Astrocyte (in vitro differentiated cells and primary cell): ENCODE measurements around the gene MRPL20. TPM values are rescaled to one million over a fixed set of nuclear protein-coding genes. Genes with fewer than 3 reads are reported as not detected.

ENCODE experiments used
- DNase-seq: peaks from one replicate; pipeline ENCODE4 v3.0.0-alpha.2; 2010; ENCODE audit warnings: low read depth
- FAIRE-seq: peaks from 2 replicates; lab custom pipeline; 2011; peaks lifted over from hg19 to GRCh38; lab: Jason Lieb, UNC
- H2AFZ ChIP-seq: 2 replicates; pipeline ENCODE4 v1.6.0; 2012; ENCODE audit warnings: low read depth, low read length, inconsistent platforms
- H3K27ac ChIP-seq: 2 replicates; pipeline ENCODE4 v1.5.1; 2011; ENCODE audit warnings: low read depth, low read length, inconsistent platforms
- H3K27me3 ChIP-seq: 2 replicates; pipeline ENCODE4 v1.6.0; 2011; ENCODE audit warnings: low read length, inconsistent platforms; ENCODE audit not compliant: insufficient read depth
- H3K36me3 ChIP-seq: 2 replicates; pipeline ENCODE4 v1.5.1; 2011; ENCODE audit warnings: low read length, inconsistent platforms; ENCODE audit not compliant: insufficient read depth
- H3K4me1 ChIP-seq: 2 replicates; pipeline ENCODE4 v1.5.1; 2011; ENCODE audit warnings: low read length, inconsistent platforms; ENCODE audit not compliant: insufficient read depth
- H3K4me2 ChIP-seq: 2 replicates; pipeline ENCODE4 v1.6.0; 2012; ENCODE audit warnings: low read length, inconsistent platforms
- H3K4me3 ChIP-seq: 2 replicates; pipeline ENCODE4 v1.5.1; 2011; ENCODE audit warnings: low read depth, mild to moderate bottlenecking, low read length, inconsistent platforms; ENCODE audit not compliant: insufficient read depth
- H3K79me2 ChIP-seq: 2 replicates; pipeline ENCODE4 v1.6.0; 2012; ENCODE audit warnings: mild to moderate bottlenecking, low read length, inconsistent platforms; ENCODE audit not compliant: insufficient read depth
- H3K9ac ChIP-seq: 2 replicates; pipeline ENCODE4 v1.6.0; 2012; ENCODE audit warnings: mild to moderate bottlenecking, low read length, inconsistent platforms
- H3K9me3 ChIP-seq: 2 replicates; pipeline ENCODE4 v1.5.1; 2012; ENCODE audit warnings: low read depth, mild to moderate bottlenecking, low read length, inconsistent platforms; ENCODE audit not compliant: insufficient read depth
- H4K20me1 ChIP-seq: 2 replicates; pipeline ENCODE4 v1.6.0; 2012; ENCODE audit warnings: low read length, inconsistent platforms; ENCODE audit not compliant: insufficient read depth
- H3K27ac Mint-ChIP-seq: one replicate; pipeline ENCODE4 v1.8.0; 2021; ENCODE audit warnings: mild to moderate bottlenecking, mixed read lengths; ENCODE audit not compliant: unreplicated experiment
- H3K27me3 Mint-ChIP-seq: one replicate; pipeline ENCODE4 v1.8.0; 2021; ENCODE audit warnings: low read depth, mixed read lengths; ENCODE audit not compliant: unreplicated experiment
- H3K36me3 Mint-ChIP-seq: one replicate; pipeline ENCODE4 v1.8.0; 2021; ENCODE audit warnings: low read depth, mixed read lengths; ENCODE audit not compliant: unreplicated experiment
- H3K4me1 Mint-ChIP-seq: one replicate; pipeline ENCODE4 v1.8.0; 2021; ENCODE audit warnings: low read depth, mixed read lengths; ENCODE audit not compliant: unreplicated experiment
- H3K4me3 Mint-ChIP-seq: one replicate; pipeline ENCODE4 v1.8.0; 2021; ENCODE audit warnings: mild to moderate bottlenecking, moderate library complexity, mixed read lengths; ENCODE audit not compliant: unreplicated experiment
- H3K9me3 Mint-ChIP-seq: one replicate; pipeline ENCODE4 v1.8.0; 2021; ENCODE audit warnings: mild to moderate bottlenecking, mixed read lengths; ENCODE audit not compliant: unreplicated experiment
- EZH2 ChIP-seq: IDR thresholded peaks from 2 replicates; pipeline ENCODE4 v1.6.1; 2012; ENCODE audit warnings: mild to moderate bottlenecking, low read length, inconsistent platforms; ENCODE audit not compliant: insufficient read depth
- total RNA-seq: library from RNA; stranded (reverse); gene quantifications from 2 replicates; pipeline ENCODE4 v1.2.1, GENCODE V29; 2021
- TF ChIP-seq, protein P1 (sequence below): IDR thresholded peaks from 2 replicates; pipeline ENCODE4 v1.5.1; 2011; ENCODE audit warnings: low read depth, mild to moderate bottlenecking, inconsistent platforms, low read length, moderate library complexity; ENCODE audit not compliant: insufficient read depth

The MRPL20 gene
- total RNA-seq, 1 donor from 2014 or later = 88.5 TPM

DNA sequence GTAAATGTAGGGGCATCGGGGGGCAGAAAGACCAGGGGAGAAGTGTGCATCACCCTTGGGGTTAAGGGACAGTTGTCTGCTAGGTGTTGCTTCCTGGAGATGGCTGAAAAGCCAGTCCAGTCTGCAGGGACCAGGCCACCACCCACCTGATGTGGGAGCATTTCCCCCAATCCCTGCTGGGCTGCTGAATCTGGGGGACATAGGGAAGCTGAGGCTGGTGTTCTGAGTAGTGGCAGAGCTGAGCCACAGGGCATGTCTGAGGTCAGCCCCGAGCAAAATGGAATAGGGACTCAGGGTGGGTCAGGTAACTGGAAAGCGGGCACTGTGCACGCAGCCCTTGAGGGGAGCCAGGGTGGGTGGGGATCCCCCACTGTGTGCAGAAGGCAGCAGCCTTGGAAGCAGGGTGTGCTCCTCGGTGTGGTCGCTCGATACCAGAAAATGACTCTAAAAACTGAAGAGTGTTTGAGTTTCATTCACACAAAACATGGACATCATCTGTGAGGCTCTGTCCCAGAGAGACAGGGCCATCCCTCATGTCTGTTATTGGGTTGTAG, 5.6 kb downstream of the MRPL20 start:
- Mint-ChIP-seq H3K27ac (peak overlapping the region; percentile 90), H3K4me1 (peaks cover 40% of the 10 kb centered on the region), H3K4me3 (peak overlapping the region; percentile 92), H3K9me3 (no peaks in the 10 kb centered on the region), H3K27me3 (no peaks in the 10 kb centered on the region), H3K36me3 (peaks cover 21% of the 10 kb centered on the region)
- H3K4me1 ChIP-seq = peaks cover 40% of the 10 kb centered on the region
- H2AFZ ChIP-seq = no peak overlapping the region
- TF ChIP-seq EZH2 = no peak
- TF ChIP-seq, protein P1, sequence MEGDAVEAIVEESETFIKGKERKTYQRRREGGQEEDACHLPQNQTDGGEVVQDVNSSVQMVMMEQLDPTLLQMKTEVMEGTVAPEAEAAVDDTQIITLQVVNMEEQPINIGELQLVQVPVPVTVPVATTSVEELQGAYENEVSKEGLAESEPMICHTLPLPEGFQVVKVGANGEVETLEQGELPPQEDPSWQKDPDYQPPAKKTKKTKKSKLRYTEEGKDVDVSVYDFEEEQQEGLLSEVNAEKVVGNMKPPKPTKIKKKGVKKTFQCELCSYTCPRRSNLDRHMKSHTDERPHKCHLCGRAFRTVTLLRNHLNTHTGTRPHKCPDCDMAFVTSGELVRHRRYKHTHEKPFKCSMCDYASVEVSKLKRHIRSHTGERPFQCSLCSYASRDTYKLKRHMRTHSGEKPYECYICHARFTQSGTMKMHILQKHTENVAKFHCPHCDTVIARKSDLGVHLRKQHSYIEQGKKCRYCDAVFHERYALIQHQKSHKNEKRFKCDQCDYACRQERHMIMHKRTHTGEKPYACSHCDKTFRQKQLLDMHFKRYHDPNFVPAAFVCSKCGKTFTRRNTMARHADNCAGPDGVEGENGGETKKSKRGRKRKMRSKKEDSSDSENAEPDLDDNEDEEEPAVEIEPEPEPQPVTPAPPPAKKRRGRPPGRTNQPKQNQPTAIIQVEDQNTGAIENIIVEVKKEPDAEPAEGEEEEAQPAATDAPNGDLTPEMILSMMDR = no peak
- peaks cover 33% of the 10 kb centered on the region for H3K36me3 ChIP-seq
- peaks cover 42% of the 10 kb centered on the region for H4K20me1 ChIP-seq
- H3K4me2 ChIP-seq = peak overlapping the region; percentile 98
- H3K4me3 ChIP-seq = no peak overlapping the region
- no peaks in the 10 kb centered on the region for H3K9me3 ChIP-seq
- FAIRE-seq (no peak), DNase-seq (no peak)
- no peaks in the 10 kb centered on the region for H3K27me3 ChIP-seq
- H3K27ac ChIP-seq = no peak overlapping the region
- peaks cover 86% of the 10 kb centered on the region for H3K79me2 ChIP-seq
- peak overlapping the region; percentile 94 for H3K9ac ChIP-seq

DNA sequence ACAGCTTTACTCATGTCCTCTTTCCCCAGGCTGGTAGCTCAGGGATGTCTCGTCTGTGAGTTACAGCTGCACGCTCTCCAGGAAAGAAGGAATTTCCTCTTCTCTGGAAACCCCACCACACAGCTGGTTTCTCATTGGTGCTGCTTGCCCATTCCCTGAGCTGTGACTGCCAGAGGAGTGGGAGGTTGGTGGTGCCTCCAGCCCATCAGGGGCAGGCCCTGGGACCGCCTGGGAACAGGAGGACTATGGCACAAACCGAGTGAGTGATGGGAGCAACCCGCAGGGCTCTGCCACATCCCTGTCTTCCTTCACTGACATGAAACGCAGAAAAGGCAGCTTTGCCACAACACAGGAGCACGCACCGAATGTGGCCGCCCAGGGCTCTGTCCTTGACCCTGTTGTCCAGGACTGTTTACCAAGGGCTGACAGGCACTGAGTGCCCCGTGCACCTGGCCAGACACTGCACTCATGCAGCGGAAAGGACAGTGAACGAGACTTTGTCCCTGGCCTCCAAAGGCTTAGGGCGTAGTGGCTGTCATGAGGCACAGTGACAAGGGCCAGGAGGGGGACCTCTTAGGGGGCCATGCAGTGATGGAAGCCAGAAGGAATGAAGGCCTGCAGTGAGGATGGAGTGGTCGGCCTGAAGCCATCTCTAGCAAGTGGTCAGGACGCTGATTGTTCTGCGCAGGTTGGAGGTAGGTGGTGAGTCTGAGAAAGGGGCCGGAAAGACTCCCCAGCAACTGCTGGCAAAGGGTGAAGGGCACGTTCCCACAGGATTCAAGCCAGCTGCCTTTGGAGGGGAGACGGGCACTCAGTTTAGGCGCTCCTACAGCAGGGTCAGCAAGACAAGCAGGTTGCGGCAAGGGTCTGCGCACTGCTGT, 6.3 kb downstream of the MRPL20 start:
- Histone ChIP-seq H3K27me3 (no peaks in the 10 kb centered on the region), H2AFZ (no peak overlapping the region), H3K4me2 (peak overlapping the region; percentile 98), H4K20me1 (peaks cover 42% of the 10 kb centered on the region), H3K27ac (peak overlapping the region; percentile 73), H3K9me3 (no peaks in the 10 kb centered on the region), H3K9ac (peak overlapping the region; percentile 94), H3K4me3 (peak overlapping the region; percentile 90), H3K36me3 (peaks cover 33% of the 10 kb centered on the region), H3K79me2 (peaks cover 85% of the 10 kb centered on the region), H3K4me1 (peaks cover 33% of the 10 kb centered on the region)
- peak overlapping the region; percentile 90 for H3K27ac Mint-ChIP-seq
- H3K27me3 Mint-ChIP-seq = no peaks in the 10 kb centered on the region
- H3K9me3 Mint-ChIP-seq = no peaks in the 10 kb centered on the region
- peak overlapping the region; percentile 92 for H3K4me3 Mint-ChIP-seq
- no peak for TF ChIP-seq EZH2
- TF ChIP-seq, protein P1 = no peak
- peaks cover 17% of the 10 kb centered on the region for H3K36me3 Mint-ChIP-seq
- DNase-seq = no peak
- FAIRE-seq = no peak
- H3K4me1 Mint-ChIP-seq = peaks cover 38% of the 10 kb centered on the region
